Gastrocnemius medialis (tissue), 4 donors: Measurements from ENCODE around the gene IGF1R. TPM values are rescaled to one million over a fixed set of nuclear protein-coding genes. Genes with fewer than 3 reads are reported as not detected.

Source experiments
- ATAC-seq, 2 donors: fragments of 150-250 bp; one replicate each; pipeline ENCODE4 v1.9.1; 2016
- DNase-seq, 2 donors: peaks; one replicate each; pipeline ENCODE4 v3.0.0-alpha.2; 2019
- H3K27ac ChIP-seq, 4 donors: fragments of 200-600 bp; sonication (generic); 1 replicate in 1 of 4; 2 replicates in 3 of 4; pipeline ENCODE4 v1.5.1; 2016 to 2018; ENCODE audit warnings: mild to moderate bottlenecking in 2 of 4, moderate library complexity in 1 of 4
- H3K27me3 ChIP-seq, 3 donors: fragments of 200-600 bp; sonication (generic) in 2 of 3; 1 replicate in 1 of 3; 2 replicates in 2 of 3; pipeline versions ENCODE4 v1.5.1 to v1.6.0; 2016 to 2019; ENCODE audit warnings: mild to moderate bottlenecking in 1 of 3, moderate library complexity in 1 of 3
- H3K36me3 ChIP-seq, 2 donors: fragments of 200-600 bp; sonication (generic) in 1 of 2; one replicate each; pipeline ENCODE4 v1.5.1; 2017 to 2018
- H3K4me1 ChIP-seq, 2 donors: fragments of 200-600 bp; sonication (generic) in 1 of 2; one replicate each; pipeline ENCODE4 v1.5.1; 2016 to 2017; ENCODE audit warnings: mild to moderate bottlenecking in 2 of 2
- H3K4me3 ChIP-seq, 4 donors: fragments of 200-600 bp; sonication (generic) in 3 of 4; 1 replicate in 1 of 4; 2 replicates in 3 of 4; pipeline ENCODE4 v1.5.1; 2016 to 2019; ENCODE audit warnings: mild to moderate bottlenecking in 2 of 4
- H3K9me3 ChIP-seq, 3 donors: fragments of 200-600 bp; sonication (generic) in 2 of 3; 1 replicate in 1 of 3; 2 replicates in 2 of 3; pipeline ENCODE4 v1.5.1; 2016 to 2019
- POLR2A ChIP-seq, 2 donors: fragments of 450-650 bp; IDR thresholded peaks; one replicate each; pipeline ENCODE4 v1.6.1; 2017; ENCODE audit warnings: antibody characterized with exemption in 2 of 2, mild to moderate bottlenecking in 2 of 2, moderate library complexity in 2 of 2
- in situ Hi-C, 4 donors: fragments of 200-750 bp; cut with MboI; loops; one replicate each; pipeline versions ENCODE4 v1.15.0 to v1.8.0; 2017; ENCODE audit warnings: low sequenced_read_pairs in 4 of 4
- intact Hi-C: fragments of 100-400 bp; cut with DNase I; formaldehyde crosslinking; loops from one replicate; pipeline ENCODE4 v1.15.1; 2023; ENCODE audit warnings: low total_unique reads
- total RNA-seq, 4 donors: library from RNA; depleted of rRNA; stranded (reverse); fragments of >200 nt; gene quantifications; one replicate each; pipeline versions ENCODE4 v1.1.0 to v1.2.3, GENCODE V29; 2016
- TF ChIP-seq, protein P1 (sequence below), 5 experiments: fragments of 450-650 bp in 3 of 5; fragments of 200-600 bp in 2 of 5; sonication (generic) in 2 of 5; IDR thresholded peaks in 4 of 5; conservative IDR thresholded peaks in 1 of 5; 1 replicate in 4 of 5; 2 replicates in 1 of 5; pipeline ENCODE4 v1.5.1; 2016 to 2019; ENCODE audit warnings: antibody characterized with exemption in 5 of 5, mild to moderate bottlenecking in 3 of 5, moderate library complexity in 3 of 5

IGF1R gene
- total RNA-seq, 4 donors from 2014 or later, result 10.1 to 50.4 (median 12.3) TPM

DNA sequence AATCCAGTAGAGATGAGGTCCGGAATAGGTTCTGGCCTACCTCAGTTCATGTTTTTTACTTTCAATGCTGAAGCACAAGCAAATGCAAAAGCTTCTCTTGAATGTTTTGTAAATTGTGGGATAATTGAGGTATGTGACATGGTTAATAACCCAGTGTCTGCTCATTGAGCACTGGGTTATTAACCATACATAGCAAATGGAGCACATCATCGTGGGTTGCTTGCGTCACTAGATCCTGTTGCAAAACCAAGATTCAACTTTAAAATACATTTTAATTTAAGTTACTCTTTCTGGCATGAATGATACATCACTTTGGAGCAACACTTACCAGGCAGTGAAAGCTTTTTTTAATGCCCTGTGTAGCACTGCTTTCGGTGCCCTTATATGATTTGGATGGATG is 165.6 kb downstream of the IGF1R start:
- ATAC-seq (no peak), DNase-seq (no peak)
- no peaks in the 10 kb centered on the region for H3K9me3 ChIP-seq
- H3K27ac ChIP-seq, result no peak overlapping the region
- peaks cover 0 to 4% of the 10 kb centered on the region in 2 donors for H3K4me1 ChIP-seq
- no peaks in the 10 kb centered on the region for H3K36me3 ChIP-seq
- no peak overlapping the region for H3K4me3 ChIP-seq
- no peak for TF ChIP-seq POLR2A (IDR thresholded peaks at IDR 0.05)
- TF ChIP-seq, protein P1, sequence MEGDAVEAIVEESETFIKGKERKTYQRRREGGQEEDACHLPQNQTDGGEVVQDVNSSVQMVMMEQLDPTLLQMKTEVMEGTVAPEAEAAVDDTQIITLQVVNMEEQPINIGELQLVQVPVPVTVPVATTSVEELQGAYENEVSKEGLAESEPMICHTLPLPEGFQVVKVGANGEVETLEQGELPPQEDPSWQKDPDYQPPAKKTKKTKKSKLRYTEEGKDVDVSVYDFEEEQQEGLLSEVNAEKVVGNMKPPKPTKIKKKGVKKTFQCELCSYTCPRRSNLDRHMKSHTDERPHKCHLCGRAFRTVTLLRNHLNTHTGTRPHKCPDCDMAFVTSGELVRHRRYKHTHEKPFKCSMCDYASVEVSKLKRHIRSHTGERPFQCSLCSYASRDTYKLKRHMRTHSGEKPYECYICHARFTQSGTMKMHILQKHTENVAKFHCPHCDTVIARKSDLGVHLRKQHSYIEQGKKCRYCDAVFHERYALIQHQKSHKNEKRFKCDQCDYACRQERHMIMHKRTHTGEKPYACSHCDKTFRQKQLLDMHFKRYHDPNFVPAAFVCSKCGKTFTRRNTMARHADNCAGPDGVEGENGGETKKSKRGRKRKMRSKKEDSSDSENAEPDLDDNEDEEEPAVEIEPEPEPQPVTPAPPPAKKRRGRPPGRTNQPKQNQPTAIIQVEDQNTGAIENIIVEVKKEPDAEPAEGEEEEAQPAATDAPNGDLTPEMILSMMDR (IDR thresholded peaks at IDR 0.05 in 4 of 5, conservative IDR thresholded peaks at IDR 0.05 in 1 of 5), result no peak
- no peaks in the 10 kb centered on the region for H3K27me3 ChIP-seq
- in situ Hi-C loops, result no loop called here
- intact Hi-C loops, result no loop called here

DNA sequence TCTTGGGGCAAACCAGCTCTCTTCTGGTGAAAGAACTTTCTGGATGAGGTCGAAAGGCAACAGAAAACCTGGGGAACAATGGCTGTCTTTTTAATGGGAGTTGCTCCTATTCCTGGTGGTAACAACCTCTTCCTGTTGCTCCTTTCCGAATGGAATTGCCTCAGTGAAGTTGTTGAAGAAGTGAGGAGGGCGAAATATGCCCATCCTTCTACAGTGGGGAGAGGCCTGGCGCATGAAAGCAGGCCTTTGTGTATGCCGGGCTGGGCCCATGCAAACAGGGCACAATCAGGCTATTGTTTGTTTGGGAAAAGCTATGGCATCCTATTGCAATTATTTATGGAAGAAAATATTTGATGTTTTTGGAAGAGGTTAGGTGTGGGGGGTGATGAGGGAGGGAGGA is 166.9 kb downstream of the IGF1R start:
- Histone ChIP-seq H3K4me3 (no peak overlapping the region), H3K9me3 (no peaks in the 10 kb centered on the region), H3K27ac (no peak overlapping the region), H3K36me3 (no peaks in the 10 kb centered on the region), H3K27me3 (no peaks in the 10 kb centered on the region), H3K4me1 (no peaks in the 10 kb centered on the region)
- DNase-seq (no peak), ATAC-seq (no peak)
- intact Hi-C loops, result no loop called here
- TF ChIP-seq, protein P1 (IDR thresholded peaks at IDR 0.05 in 4 of 5, conservative IDR thresholded peaks at IDR 0.05 in 1 of 5), result no peak
- no peak for TF ChIP-seq POLR2A (IDR thresholded peaks at IDR 0.05)
- in situ Hi-C loops, result no loop called here

DNA sequence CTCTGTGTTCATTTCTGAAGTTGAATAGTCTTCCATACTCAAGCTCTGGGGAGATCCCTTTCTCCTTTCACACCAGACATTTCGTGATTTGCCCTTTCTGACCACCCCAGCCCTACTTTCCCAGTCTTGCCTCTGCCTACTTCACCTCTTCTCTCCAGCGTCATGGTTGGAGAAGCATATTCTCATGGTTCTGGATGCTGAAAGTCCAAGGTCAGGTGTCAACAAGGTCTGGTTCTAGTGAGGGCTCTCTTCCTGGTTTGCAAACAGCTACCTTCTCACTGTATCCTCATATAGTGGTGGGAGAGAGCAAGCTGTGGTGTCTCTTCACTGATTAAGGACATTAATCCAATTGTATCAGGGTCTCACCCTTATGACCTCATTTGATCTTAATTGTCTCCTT is 169.4 kb downstream of the IGF1R start:
- intact Hi-C loops (no loop called here), in situ Hi-C loops (no loop called here)
- Histone ChIP-seq H3K27me3 (no peaks in the 10 kb centered on the region), H3K4me3 (no peak overlapping the region), H3K36me3 (no peaks in the 10 kb centered on the region), H3K27ac (no peak overlapping the region), H3K4me1 (no peaks in the 10 kb centered on the region), H3K9me3 (no peaks in the 10 kb centered on the region)
- TF ChIP-seq, protein P1 (IDR thresholded peaks at IDR 0.05 in 4 of 5, conservative IDR thresholded peaks at IDR 0.05 in 1 of 5), result no peak
- TF ChIP-seq POLR2A (IDR thresholded peaks at IDR 0.05), result no peak
- ATAC-seq, result no peak
- DNase-seq, result no peak

DNA sequence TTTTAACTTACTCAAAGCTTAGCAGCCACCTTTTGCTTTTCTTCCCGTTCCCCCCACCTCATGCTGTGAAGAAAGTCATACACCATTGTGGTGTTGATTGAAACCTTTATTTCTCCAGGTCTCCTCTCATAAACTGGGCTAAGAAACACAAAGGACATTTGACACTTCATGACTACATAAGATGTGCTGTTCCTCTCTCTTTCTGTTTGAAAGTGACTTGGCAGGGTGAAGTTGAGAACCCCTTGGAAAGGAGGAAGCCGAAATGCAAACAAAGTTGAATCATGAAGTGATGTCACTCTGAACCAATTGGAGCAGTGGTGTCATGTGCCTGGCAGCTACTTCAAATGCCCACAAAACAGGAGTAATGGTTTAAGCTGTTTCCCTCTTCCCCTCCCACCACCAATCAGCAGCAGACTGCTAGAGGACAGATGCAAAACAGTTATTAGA is 174.7 kb downstream of the IGF1R start:
- Histone ChIP-seq H3K27me3 (no peaks in the 10 kb centered on the region), H3K4me1 (no peaks in the 10 kb centered on the region), H3K4me3 (no peak overlapping the region), H3K36me3 (no peaks in the 10 kb centered on the region), H3K9me3 (no peaks in the 10 kb centered on the region), H3K27ac (no peak overlapping the region)
- in situ Hi-C loops (no loop called here), intact Hi-C loops (no loop called here)
- TF ChIP-seq, protein P1 (IDR thresholded peaks at IDR 0.05 in 4 of 5, conservative IDR thresholded peaks at IDR 0.05 in 1 of 5), result no peak
- no peak for TF ChIP-seq POLR2A (IDR thresholded peaks at IDR 0.05)
- DNase-seq (no peak), ATAC-seq (no peak)

DNA sequence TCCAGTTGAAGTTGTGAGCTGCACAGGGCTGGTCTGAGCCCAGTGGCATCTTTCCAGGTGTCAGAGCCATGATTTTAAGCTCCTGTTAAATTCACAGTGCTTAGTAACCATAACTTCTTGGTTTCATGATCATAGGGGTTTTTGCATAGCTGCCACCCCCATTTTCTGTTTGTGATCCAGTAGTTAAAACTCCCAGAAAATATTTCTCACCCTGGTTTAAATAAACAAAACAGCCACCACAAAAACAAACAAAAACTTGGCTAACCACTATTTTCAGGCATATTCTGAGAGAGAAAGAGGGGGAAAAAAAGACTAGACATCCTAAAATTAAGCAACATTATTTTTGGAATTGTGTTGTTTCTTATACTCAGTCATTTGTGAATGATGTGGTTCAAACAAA is 175.3 kb downstream of the IGF1R start:
- Histone ChIP-seq H3K9me3 (no peaks in the 10 kb centered on the region), H3K36me3 (no peaks in the 10 kb centered on the region), H3K4me1 (no peaks in the 10 kb centered on the region), H3K27me3 (no peaks in the 10 kb centered on the region), H3K4me3 (no peak overlapping the region), H3K27ac (no peak overlapping the region)
- in situ Hi-C loops (no loop called here), intact Hi-C loops (no loop called here)
- no peak for DNase-seq
- ATAC-seq, result no peak
- TF ChIP-seq, protein P1 (IDR thresholded peaks at IDR 0.05 in 4 of 5, conservative IDR thresholded peaks at IDR 0.05 in 1 of 5), result no peak
- no peak for TF ChIP-seq POLR2A (IDR thresholded peaks at IDR 0.05)
